Effector memory CD4-positive, alpha-beta T cell (primary cell): ENCODE measurements around the gene RSAD1.

Source experiments
- DNase-seq, 3 donors: peaks; one replicate each; pipeline ENCODE4 v3.0.0-alpha.2; 2020
- H3K27ac ChIP-seq: 2 replicates; pipeline ENCODE4 v1.7.0; 2013; ENCODE audit warnings: mild to moderate bottlenecking, low read length, moderate library complexity; ENCODE audit not compliant: insufficient read depth, poor library complexity, severe bottlenecking
- H3K27me3 ChIP-seq: replicated peaks from 2 replicates; pipeline ENCODE4 v1.7.0; 2013; ENCODE audit warnings: mild to moderate bottlenecking, low read length; ENCODE audit not compliant: insufficient read depth, control insufficient read depth, poor library complexity, severe bottlenecking
- H3K36me3 ChIP-seq: 2 replicates; pipeline ENCODE4 v1.7.0; 2013; ENCODE audit warnings: mild to moderate bottlenecking, low read length, moderate library complexity; ENCODE audit not compliant: control insufficient read depth, insufficient read depth
- H3K4me1 ChIP-seq: 2 replicates; pipeline ENCODE4 v1.7.0; 2013; ENCODE audit warnings: low read length, mild to moderate bottlenecking; ENCODE audit not compliant: control insufficient read depth, insufficient read depth, poor library complexity, severe bottlenecking
- H3K4me3 ChIP-seq: 2 replicates; pipeline ENCODE4 v1.7.0; 2013; ENCODE audit warnings: low read length, low read depth, mild to moderate bottlenecking; ENCODE audit not compliant: insufficient read depth, poor library complexity, severe bottlenecking
- H3K9me3 ChIP-seq: 2 replicates; pipeline ENCODE4 v1.7.0; 2013; ENCODE audit warnings: mild to moderate bottlenecking, low read length, moderate library complexity; ENCODE audit not compliant: control insufficient read depth

The RSAD1 gene

GRCh38 chr17:50506298-50506697 lies 27.6 kb downstream of the RSAD1 start:
- Histone ChIP-seq H3K9me3 (no peaks in the 10 kb centered on the region), H3K27me3 (no peaks in the 10 kb centered on the region), H3K36me3 (no peaks in the 10 kb centered on the region), H3K4me3 (no peak overlapping the region), H3K27ac (no peak overlapping the region), H3K4me1 (peaks cover 12% of the 10 kb centered on the region)
- DNase-seq = no peak

- Histone ChIP-seq H3K27ac (peak within 1 kb of the TSS; percentile 62), H3K9me3 (no peaks in the 10 kb centered on the region), H3K36me3 (no peaks in the 10 kb centered on the region), H3K4me1 (peaks cover 12% of the 10 kb centered on the region), H3K4me3 (peak within 1 kb of the TSS; percentile 74), H3K27me3 (no peaks in the 10 kb centered on the region)
- DNase-seq = peak; percentile 66 to 75 (median 72)
Measured at GRCh38 chr17:50507871-50508572, 29.4 kb downstream of the RSAD1 start, which contains the start of gene MYCBPAP. TSS of gene MYCBPAP (plus strand) at chr17:50508439. CDS start at chr17:50508675, 236 bp downstream.

DNA sequence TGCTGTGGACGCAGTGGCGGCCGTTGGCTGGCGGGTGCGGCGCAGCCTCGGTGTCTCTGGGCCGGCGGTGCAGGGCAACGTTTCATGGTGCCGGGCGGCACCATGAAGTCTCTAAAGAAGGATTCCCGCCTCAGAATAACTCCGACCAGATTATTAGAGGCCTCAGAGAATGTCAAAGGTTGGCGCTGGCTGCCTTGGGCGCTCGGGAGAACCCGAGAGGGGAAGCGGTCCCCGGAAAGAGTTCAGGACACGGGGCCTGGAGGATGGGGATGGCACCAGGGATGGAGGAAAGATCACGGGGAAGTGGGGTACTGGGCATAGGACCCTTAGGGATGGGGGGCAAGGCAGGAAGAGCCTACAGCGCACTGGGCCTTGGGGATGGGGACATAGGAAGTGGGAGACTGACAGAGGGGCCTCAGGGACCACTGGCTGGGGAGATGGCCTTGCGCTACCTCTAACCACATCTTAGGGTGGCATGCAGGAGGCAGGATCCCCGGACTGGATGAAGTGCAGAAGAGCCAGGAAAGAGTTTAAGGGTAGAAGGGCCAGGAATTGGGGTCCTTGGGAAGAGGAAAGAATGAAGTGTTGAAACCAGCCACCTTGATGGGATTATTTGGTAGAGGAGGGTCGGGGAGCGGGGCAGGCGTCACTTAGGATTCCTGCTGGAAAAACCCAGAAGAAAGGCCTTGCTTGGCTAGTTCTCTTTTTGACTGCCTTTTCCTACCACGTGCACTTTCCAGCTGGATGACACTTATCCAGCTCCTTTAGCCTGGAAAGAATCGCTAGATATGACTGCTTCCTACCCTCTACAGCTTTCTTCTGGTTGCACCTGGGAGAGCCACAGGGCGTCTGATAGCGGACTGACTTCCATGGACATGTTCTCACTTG lies 30.2 kb downstream of the RSAD1 start:
- H3K4me3 ChIP-seq = peak overlapping the region; percentile 74
- H3K4me1 ChIP-seq = peaks cover 12% of the 10 kb centered on the region
- no peaks in the 10 kb centered on the region for H3K36me3 ChIP-seq
- H3K27me3 ChIP-seq = no peaks in the 10 kb centered on the region
- H3K9me3 ChIP-seq = no peaks in the 10 kb centered on the region
- H3K27ac ChIP-seq = peak overlapping the region; percentile 62
- no peak for DNase-seq

GRCh38 chr17:50511058-50511457 lies 32.4 kb downstream of the RSAD1 start:
- Histone ChIP-seq H3K4me1 (peaks cover 12% of the 10 kb centered on the region), H3K4me3 (peak overlapping the region; percentile 17)
- peak in 1 of 3 donors; percentile 18 for DNase-seq

DNA sequence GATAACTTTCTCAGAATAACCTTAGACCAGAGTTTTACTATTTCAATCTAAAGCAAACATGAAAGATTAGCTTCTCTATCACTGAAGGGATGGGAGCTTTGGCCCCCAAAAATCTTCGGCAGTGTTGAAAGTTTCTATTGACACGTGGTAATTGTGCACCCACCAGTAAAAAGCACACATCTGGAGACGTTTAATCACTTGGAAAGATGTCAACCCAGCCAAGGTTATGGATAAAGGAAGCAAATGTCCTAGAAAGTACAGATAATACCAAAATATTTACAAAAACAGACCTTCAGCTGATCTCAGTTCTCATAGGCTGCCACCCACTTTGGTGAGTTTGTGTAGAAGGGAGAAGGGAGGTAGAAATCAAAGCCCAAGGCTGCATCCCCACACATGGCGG lies 34.8 kb downstream of the RSAD1 start:
- Histone ChIP-seq H3K27me3 (no peaks in the 10 kb centered on the region), H3K9me3 (no peaks in the 10 kb centered on the region), H3K4me3 (no peak overlapping the region), H3K36me3 (no peaks in the 10 kb centered on the region), H3K4me1 (peaks cover 11% of the 10 kb centered on the region), H3K27ac (no peak overlapping the region)
- DNase-seq = no peak

More at GRCh38 chr17:50511058-50511457, 32.4 kb downstream of the RSAD1 start:
- H3K9me3 ChIP-seq = no peaks in the 10 kb centered on the region
- peak overlapping the region; percentile 9 for H3K27ac ChIP-seq
- no peaks in the 10 kb centered on the region for H3K36me3 ChIP-seq
- no peaks in the 10 kb centered on the region for H3K27me3 ChIP-seq

DNA sequence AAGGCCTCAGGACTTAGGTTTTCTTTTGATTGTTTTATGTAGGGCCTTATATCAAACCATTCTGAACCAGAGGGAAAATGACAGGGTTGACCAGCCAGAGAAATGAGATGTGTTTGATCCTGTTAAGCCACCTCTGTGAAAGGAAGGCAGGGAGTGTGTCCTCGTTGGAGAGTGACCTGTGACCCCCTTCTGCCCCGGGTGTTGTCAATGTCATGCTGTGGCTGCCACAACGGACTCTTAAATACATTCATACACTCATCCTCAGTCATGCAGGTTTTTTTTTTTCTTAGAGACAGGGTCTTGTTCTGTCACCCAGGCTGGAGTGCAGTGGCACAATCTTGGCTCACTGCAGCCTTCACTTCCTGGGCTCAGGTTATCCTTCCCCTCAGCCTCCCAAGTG lies 35.7 kb downstream of the RSAD1 start:
- Histone ChIP-seq H3K4me3 (no peak overlapping the region), H3K9me3 (no peaks in the 10 kb centered on the region)

GRCh38 chr17:50514936-50515702 lies 36.5 kb downstream of the RSAD1 start:
- DNase-seq = no peak
- Histone ChIP-seq H3K4me3 (no peak overlapping the region), H3K4me1 (peaks cover 4% of the 10 kb centered on the region), H3K27ac (no peak overlapping the region), H3K36me3 (no peaks in the 10 kb centered on the region), H3K9me3 (no peaks in the 10 kb centered on the region), H3K27me3 (no peaks in the 10 kb centered on the region)

More for the DNA sequence above, 35.7 kb downstream of the RSAD1 start:
- Histone ChIP-seq H3K36me3 (no peaks in the 10 kb centered on the region), H3K27ac (no peak overlapping the region), H3K27me3 (no peaks in the 10 kb centered on the region), H3K4me1 (peaks cover 4% of the 10 kb centered on the region)
- DNase-seq = no peak

- Histone ChIP-seq H3K36me3 (no peaks in the 10 kb centered on the region), H3K27me3 (no peaks in the 10 kb centered on the region), H3K9me3 (no peaks in the 10 kb centered on the region), H3K4me3 (no peak overlapping the region), H3K4me1 (no peaks in the 10 kb centered on the region), H3K27ac (no peak overlapping the region)
- no peak for DNase-seq
Measured at GRCh38 chr17:50517011-50517410, 38.4 kb downstream of the RSAD1 start.

- Histone ChIP-seq H3K4me1 (no peaks in the 10 kb centered on the region), H3K27ac (no peak overlapping the region), H3K27me3 (no peaks in the 10 kb centered on the region), H3K4me3 (no peak overlapping the region), H3K36me3 (no peaks in the 10 kb centered on the region), H3K9me3 (no peaks in the 10 kb centered on the region)
- no peak for DNase-seq
Measured at GRCh38 chr17:50517504-50518383, 39.1 kb downstream of the RSAD1 start.
